Measurements from ENCODE around the gene GNAS. TPM values are rescaled to one million over a fixed set of nuclear protein-coding genes. Genes with fewer than 3 reads are reported as not detected.

GNAS gene
- total RNA-seq, 1 experiment from 2014 or later = 1,936 TPM

DNA sequence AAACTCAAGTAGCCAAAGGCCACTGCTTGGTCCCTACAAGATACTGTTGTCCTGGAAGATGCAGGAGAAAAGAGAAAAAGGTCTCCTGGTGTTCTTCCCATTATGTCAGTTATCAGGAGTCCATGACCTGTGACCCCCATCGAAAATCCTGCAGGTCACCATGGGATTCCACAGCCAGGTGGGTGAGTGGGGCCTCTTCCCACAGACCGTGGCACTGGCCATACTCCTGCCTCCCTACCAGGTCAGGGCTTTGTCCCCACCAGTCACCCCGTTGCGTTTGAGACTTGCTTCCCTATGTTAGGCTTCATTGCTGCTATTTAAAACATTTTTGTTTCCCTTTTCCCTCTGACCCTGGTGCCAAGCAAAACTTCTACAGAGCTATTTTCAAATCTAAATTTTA lies 60.6 kb downstream of the GNAS start:
- H3K27me3 Mint-ChIP-seq (ENCODE audit: insufficient read depth, unreplicated experiment) = no peaks in the 10 kb centered on the region
- peaks cover 4% of the 10 kb centered on the region for H3K4me1 Mint-ChIP-seq (ENCODE audit: low read depth, unreplicated experiment)
- no peak overlapping the region for H3K4me3 ChIP-seq (ENCODE audit: low read depth, low read length)
- no peak overlapping the region for H3K27ac Mint-ChIP-seq (ENCODE audit: unreplicated experiment)
- TF ChIP-seq, protein P1, sequence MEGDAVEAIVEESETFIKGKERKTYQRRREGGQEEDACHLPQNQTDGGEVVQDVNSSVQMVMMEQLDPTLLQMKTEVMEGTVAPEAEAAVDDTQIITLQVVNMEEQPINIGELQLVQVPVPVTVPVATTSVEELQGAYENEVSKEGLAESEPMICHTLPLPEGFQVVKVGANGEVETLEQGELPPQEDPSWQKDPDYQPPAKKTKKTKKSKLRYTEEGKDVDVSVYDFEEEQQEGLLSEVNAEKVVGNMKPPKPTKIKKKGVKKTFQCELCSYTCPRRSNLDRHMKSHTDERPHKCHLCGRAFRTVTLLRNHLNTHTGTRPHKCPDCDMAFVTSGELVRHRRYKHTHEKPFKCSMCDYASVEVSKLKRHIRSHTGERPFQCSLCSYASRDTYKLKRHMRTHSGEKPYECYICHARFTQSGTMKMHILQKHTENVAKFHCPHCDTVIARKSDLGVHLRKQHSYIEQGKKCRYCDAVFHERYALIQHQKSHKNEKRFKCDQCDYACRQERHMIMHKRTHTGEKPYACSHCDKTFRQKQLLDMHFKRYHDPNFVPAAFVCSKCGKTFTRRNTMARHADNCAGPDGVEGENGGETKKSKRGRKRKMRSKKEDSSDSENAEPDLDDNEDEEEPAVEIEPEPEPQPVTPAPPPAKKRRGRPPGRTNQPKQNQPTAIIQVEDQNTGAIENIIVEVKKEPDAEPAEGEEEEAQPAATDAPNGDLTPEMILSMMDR (IDR thresholded peaks at IDR 0.05; ENCODE audit: insufficient read depth in 1 of 2, low read depth in 1 of 2, low read length in 1 of 2, severe bottlenecking in 1 of 2, unreplicated experiment in 1 of 2) = no peak
- H3K4me3 Mint-ChIP-seq (ENCODE audit: unreplicated experiment) = no peak overlapping the region
- no peak for DNase-seq
- no peaks in the 10 kb centered on the region for H3K4me1 ChIP-seq
- H3K27me3 ChIP-seq (replicated peaks; ENCODE audit: control insufficient read depth, insufficient read depth, low read length) = no peaks in the 10 kb centered on the region
- H3K9me3 ChIP-seq = no peaks in the 10 kb centered on the region
- peaks cover 14% of the 10 kb centered on the region for H3K36me3 ChIP-seq (ENCODE audit: control insufficient read depth, insufficient read depth, low read length)
- peaks cover 52% of the 10 kb centered on the region for H3K36me3 Mint-ChIP-seq (ENCODE audit: insufficient read depth, unreplicated experiment)
- ChIA-PET CTCF (interaction anchor here (0.6 kb wide), 1 partner anchor 118 kb away, joined by 4 read pairs; no protein-coding TSS in a partner anchor), POLR2A (no interaction called here)
- BruUV-seq (replicated peaks) = no TSS peak
- no peaks in the 10 kb centered on the region for H3K9me3 Mint-ChIP-seq (ENCODE audit: unreplicated experiment)
- intact Hi-C loops (cut with micrococcal nuclease; ENCODE audit: unreplicated experiment) = no loop called here

DNA sequence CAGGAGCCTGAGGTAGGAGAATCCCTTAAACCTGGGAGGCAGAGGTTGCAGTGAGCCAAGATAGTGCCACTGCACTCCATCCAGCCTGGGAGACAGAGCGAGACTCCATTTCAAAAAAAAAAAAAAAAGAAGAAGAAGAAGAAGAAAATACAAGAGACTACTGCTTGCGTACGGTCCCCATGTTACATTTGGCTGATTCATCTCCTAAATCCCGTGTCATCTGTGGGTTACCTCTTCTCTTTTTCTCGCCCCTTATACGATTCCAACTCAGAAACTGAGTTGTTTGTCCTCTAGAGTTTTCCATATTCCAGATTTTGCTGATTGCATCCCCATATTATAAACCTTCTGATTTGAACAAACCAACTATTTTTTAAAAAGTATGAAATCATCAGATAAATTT lies 66.1 kb downstream of the GNAS start:
- H3K9me3 ChIP-seq = no peaks in the 10 kb centered on the region
- H3K27me3 ChIP-seq (replicated peaks; ENCODE audit: control insufficient read depth, insufficient read depth, low read length) = no peaks in the 10 kb centered on the region
- Mint-ChIP-seq H3K27me3 (ENCODE audit: insufficient read depth, unreplicated experiment) (no peaks in the 10 kb centered on the region), H3K9me3 (ENCODE audit: unreplicated experiment) (no peaks in the 10 kb centered on the region), H3K27ac (ENCODE audit: unreplicated experiment) (no peak overlapping the region), H3K36me3 (ENCODE audit: insufficient read depth, unreplicated experiment) (no peaks in the 10 kb centered on the region), H3K4me3 (ENCODE audit: unreplicated experiment) (no peak overlapping the region), H3K4me1 (ENCODE audit: low read depth, unreplicated experiment) (peaks cover 12% of the 10 kb centered on the region)
- ChIA-PET POLR2A (interaction anchor here (0.7 kb wide), 1 partner anchor 72 kb away, joined by 4 read pairs; no protein-coding TSS in a partner anchor), CTCF (interaction anchor here (0.6 kb wide), 1 partner anchor 865 kb away, joined by 3 read pairs; no protein-coding TSS in a partner anchor)
- intact Hi-C loops (cut with micrococcal nuclease; ENCODE audit: unreplicated experiment) = no loop called here
- DNase-seq = no peak
- BruUV-seq (replicated peaks) = no TSS peak
- TF ChIP-seq, protein P1 (IDR thresholded peaks at IDR 0.05; ENCODE audit: insufficient read depth in 1 of 2, low read depth in 1 of 2, low read length in 1 of 2, severe bottlenecking in 1 of 2, unreplicated experiment in 1 of 2) = no peak
- H3K4me3 ChIP-seq (ENCODE audit: low read depth, low read length) = no peak overlapping the region
- no peaks in the 10 kb centered on the region for H3K36me3 ChIP-seq (ENCODE audit: control insufficient read depth, insufficient read depth, low read length)
- H3K4me1 ChIP-seq = peaks cover 13% of the 10 kb centered on the region

DNA sequence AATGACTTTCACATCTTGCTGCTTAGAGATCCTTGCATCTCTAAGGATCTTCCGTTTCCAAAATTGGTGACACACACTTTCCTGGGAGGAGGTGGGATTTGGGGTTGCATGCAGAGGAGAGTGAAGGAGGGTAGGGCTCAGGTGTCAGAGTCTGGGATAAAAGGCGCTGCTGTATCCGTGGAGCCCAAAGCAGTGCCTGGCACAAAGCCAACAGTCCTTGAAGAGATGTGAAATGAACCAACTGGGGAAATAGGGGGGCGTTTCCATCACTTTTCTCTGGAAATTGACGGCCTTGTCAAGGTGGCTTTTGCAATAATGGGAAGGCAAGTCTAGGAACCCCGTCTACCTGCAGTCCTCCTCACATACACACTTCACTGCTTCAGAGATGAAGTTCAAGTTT lies 69.0 kb downstream of the GNAS start:
- no peak for DNase-seq
- ChIA-PET CTCF (interaction anchor here (0.7 to 1.1 kb wide), 2 partner anchors 51 to 166 kb away, joined by 3 read pairs; no protein-coding TSS in a partner anchor), POLR2A (interaction anchor here (0.9 to 1.1 kb wide), 2 partner anchors 56 to 110 kb away, joined by 3 to 6 read pairs; partner anchors contain the start of gene ATP5F1E)
- no peaks in the 10 kb centered on the region for H3K9me3 ChIP-seq
- intact Hi-C loops (cut with micrococcal nuclease; ENCODE audit: unreplicated experiment) = no loop called here
- H3K4me3 ChIP-seq (ENCODE audit: low read depth, low read length) = no peak overlapping the region
- Mint-ChIP-seq H3K27ac (ENCODE audit: unreplicated experiment) (no peak overlapping the region), H3K4me1 (ENCODE audit: low read depth, unreplicated experiment) (peaks cover 12% of the 10 kb centered on the region), H3K27me3 (ENCODE audit: insufficient read depth, unreplicated experiment) (no peaks in the 10 kb centered on the region), H3K9me3 (ENCODE audit: unreplicated experiment) (no peaks in the 10 kb centered on the region), H3K36me3 (ENCODE audit: insufficient read depth, unreplicated experiment) (no peaks in the 10 kb centered on the region), H3K4me3 (ENCODE audit: unreplicated experiment) (no peak overlapping the region)
- no peaks in the 10 kb centered on the region for H3K27me3 ChIP-seq (replicated peaks; ENCODE audit: control insufficient read depth, insufficient read depth, low read length)
- H3K36me3 ChIP-seq (ENCODE audit: control insufficient read depth, insufficient read depth, low read length) = no peaks in the 10 kb centered on the region
- BruUV-seq (replicated peaks) = no TSS peak
- TF ChIP-seq, protein P1 (IDR thresholded peaks at IDR 0.05; ENCODE audit: insufficient read depth in 1 of 2, low read depth in 1 of 2, low read length in 1 of 2, severe bottlenecking in 1 of 2, unreplicated experiment in 1 of 2) = no peak
- H3K4me1 ChIP-seq = peaks cover 13% of the 10 kb centered on the region
